Heart left ventricle (tissue), 13 donors: ENCODE measurements around the gene MYH11.

Experiments
- CTCF ChIP-seq, 12 donors: fragments of 200-600 bp; sonication (generic) in 4 of 12; IDR thresholded peaks; one replicate each; pipeline versions ENCODE4 v1.5.0 to v1.8.0; 2018 to 2022; ENCODE audit warnings: antibody characterized with exemption in 12 of 12, mild to moderate bottlenecking in 5 of 12
- POLR2A ChIP-seq, 2 donors: fragments of 450-650 bp; IDR thresholded peaks; one replicate each; pipeline ENCODE4 v1.6.1; 2017; ENCODE audit warnings: antibody characterized with exemption in 2 of 2, mild to moderate bottlenecking in 2 of 2, moderate library complexity in 2 of 2
- donor health status: ischemic (EF 13 %, LVEDD 7.1; RV severe dilation, severe dysfunction).
- donor health status: DM: no; HTN: yes; CAD: no.
- donor health status: DM: no; HTN: no; CAD: no.
- donor health status: ischemic (EF 25% LVEDD 6.9; RV normal size, moderate dysfunction).
- donor health status: ischemic (EF 25% LVEDD 5.7; RV mildly dilated, moderate dysfunction).
- donor health status: ischemic (EF 35%, LVEDD 5.7; RV mildly dilated, moderate dysfunction).
- donor health status: nonischemic (EF 11% LVEDD 7.7; RV severe dilation, severe dysfunction).
- donor health status: DM: yes; HTN: yes; CAD: no.
- donor health status: PGD.
- donor health status: ischemic (EF 29% LVEDD 5.4; RV normal size, mild dysfunction).
- donor health status: nonischemic (EF 23%, LVEDD 6.1; RV moderate dilation, normal function).

GRCh38 chr16:15764112-15764511 is 92.7 kb downstream of the MYH11 start:
- TF ChIP-seq CTCF (IDR thresholded peaks at IDR 0.05) (no peak), POLR2A (IDR thresholded peaks at IDR 0.05) (no peak)
